NCI-H2227 treated with DMSO at 0.1 percent for 48 hours (cell line): ENCODE data around the gene PIANP.

Experiments used
- DNase-seq: peaks from one replicate; lab custom pipeline; 2025; lab: John Stamatoyannopoulos, UW

PIANP gene

GRCh38 chr12:6667559-6668210 lies 32.9 kb downstream of the PIANP start:
- DNase-seq = no peak

DNA sequence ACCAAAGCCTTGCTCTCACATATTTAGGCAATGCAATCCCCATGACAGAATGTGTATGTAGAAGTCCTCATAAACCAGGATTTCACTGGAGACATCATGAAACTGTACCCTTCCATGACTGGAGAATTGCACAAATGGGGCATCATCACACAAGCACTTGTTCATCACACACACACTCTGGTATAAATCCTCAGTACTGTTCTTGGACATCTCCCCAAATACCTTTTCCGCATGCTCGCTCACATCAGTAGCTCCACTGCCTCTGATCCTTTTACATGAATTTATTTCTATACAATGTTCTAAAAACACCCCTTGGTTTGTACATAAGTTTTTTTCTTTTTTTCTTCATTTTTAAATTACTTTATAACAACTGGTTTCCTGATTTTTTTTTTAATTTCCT lies 34.4 kb downstream of the PIANP start:
- no peak for DNase-seq

- no peak for DNase-seq
These were observed 35.7 kb downstream of the PIANP start for GRCh38 chr12:6664902-6665301.

DNA sequence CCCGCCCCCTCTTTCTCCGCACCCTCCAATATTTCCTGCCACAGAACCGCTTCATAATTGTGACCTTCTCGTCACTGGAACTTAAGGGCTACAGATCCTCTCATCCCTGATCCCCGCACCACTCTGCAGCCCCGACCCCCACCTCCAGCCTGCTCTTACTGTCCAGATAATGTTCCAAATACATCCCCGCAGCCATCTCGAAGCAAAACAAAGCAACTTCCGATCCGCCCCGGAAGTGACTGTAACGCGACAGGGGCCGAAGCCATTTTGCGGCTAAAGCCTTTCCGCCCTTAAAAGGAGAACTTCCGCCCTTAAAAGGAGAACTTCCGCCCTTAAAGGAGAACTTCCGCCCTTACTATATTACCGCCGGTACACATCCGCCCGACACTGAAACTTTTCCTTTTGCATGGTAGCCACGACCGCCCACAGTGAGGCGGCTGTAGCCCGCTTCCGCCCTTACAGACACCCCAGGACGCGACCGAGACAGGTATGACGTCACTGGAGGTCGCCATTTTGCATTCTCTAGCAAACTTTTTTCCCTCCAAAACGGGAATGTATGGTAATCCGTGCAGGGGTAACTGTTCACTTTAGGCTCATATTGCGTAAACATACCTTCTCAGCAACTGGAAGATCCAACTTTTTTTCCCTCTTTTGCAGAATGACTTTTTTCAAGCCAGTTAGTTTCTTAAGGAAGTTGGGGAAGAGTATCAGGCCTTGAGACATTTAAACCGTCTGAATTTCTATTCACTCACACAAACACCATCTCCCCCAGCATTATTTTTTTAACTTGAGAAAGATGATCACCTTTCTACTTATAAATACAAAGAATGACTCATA lies 37.5 kb downstream of the PIANP start, which contains the start of gene ING4:
Gene ING4 (minus strand): TSS at position 214 of the 837 bp plus-strand sequence. CDS start 18 bp downstream, at position 196.
- peak; percentile 95 for DNase-seq

DNA sequence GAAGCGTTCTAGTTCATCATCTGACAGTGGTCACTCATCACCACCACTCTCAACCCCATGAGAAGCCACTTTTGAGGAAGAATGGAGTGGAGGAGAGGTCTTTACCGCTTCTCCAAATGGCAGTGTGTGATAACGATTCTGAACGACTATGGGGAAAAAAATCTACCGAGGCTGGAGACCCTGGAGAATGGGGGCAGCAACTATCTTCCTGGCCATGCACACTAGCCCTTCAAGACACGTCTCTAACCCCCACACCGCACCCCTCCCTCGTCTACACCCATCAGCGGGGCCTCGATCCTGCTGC lies 38.1 kb downstream of the PIANP start:
- DNase-seq = no peak

GRCh38 chr12:6653987-6654386 lies 46.6 kb downstream of the PIANP start:
- no peak for DNase-seq

- no peak for DNase-seq
These were observed 47.3 kb downstream of the PIANP start for GRCh38 chr12:6653342-6653741.

GRCh38 chr12:6652391-6652790 lies 48.2 kb downstream of the PIANP start:
- no peak for DNase-seq

DNA sequence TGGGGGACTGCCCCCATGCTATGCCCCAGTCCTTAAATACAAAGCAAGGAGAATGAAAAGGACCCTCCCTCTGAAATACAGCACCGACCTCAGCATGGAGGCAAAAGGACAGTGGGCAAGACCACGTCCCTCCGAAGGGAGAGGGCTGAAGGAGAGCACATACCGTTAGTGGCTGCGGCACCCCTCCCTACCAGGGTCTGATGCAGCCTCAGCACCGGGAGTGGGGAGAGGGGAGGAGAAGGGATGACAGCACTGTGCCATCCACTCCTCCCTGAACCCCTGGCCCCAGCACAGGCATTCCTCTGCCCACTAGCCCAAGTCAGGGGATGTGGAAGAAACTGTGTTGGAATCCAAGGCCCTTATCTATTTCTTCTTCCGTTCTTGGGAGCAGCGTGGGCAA lies 49.8 kb downstream of the PIANP start:
- DNase-seq = no peak

GRCh38 chr12:6647083-6647604 lies 53.5 kb downstream of the PIANP start, which contains the start of gene ACRBP:
Gene ACRBP, minus strand, starts transcription at chr12:6647432. Its CDS starts 66 bp downstream, at chr12:6647366.
- peak; percentile 20 for DNase-seq

DNA sequence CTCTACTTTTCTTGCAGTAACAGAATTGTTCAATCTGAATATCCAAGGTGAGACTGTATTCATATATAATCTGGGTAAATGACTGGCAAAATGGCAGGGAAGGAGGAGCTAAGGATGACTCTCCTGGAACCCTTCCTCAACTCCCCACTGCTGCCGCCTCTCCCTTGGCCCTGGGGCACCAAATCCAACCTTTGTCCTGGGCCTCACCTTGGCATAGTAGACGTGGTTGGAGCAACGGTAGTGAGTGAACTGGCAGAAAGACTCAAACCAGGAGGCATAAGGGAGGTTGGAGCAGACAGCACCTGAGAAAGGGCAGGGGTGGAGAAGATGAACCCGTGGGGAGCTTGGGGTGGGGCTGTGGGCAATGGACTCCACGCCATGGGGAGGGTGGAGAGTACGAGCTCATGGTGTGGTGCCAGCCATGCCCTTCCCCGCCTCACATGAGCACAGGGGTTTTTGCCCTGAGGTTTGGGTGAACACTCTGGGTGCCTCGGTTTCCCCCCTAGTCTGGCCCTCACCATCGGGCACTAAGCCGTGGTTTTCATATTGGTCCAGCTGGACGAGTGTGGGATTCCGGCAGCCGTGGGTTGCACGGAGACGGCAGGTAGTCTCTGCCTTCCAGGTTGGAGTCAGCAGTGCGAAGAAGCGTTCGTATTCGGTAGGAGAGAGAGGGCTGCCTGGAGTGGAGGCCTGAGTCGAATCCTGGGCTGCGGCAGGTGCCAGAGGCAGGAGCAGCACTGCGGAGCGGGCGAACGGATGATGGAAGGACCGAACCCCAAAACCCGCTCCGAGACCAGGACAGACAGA lies 54.1 kb downstream of the PIANP start:
- no peak for DNase-seq

DNA sequence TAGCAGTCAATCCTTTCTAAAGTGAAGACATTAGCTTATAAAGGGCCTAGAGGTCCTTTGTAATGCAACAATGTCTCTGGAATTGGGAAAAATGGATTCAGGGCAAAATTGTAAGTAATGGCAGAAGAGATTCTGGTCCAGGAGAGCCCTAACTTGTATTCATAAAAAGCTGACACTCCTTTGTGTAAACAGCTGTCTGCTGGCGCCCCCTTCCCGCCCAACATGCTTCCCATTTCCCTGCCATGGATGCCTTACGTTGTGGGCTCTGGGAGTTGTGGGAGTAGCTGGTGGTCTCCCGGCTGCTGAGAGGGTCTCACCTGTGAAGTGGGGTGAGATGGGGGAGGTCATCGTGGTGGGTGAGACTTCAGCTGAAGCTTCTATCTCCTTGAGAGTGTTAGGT lies 55.7 kb downstream of the PIANP start:
- DNase-seq = no peak

- no peak for DNase-seq
These were observed 56.4 kb downstream of the PIANP start for GRCh38 chr12:6644257-6644596.
